ENCODE data around the gene DDX24.
A peak's percentile ranks its signal among the peaks of the same experiment; 100 is the strongest.

DDX24 gene

DNA sequence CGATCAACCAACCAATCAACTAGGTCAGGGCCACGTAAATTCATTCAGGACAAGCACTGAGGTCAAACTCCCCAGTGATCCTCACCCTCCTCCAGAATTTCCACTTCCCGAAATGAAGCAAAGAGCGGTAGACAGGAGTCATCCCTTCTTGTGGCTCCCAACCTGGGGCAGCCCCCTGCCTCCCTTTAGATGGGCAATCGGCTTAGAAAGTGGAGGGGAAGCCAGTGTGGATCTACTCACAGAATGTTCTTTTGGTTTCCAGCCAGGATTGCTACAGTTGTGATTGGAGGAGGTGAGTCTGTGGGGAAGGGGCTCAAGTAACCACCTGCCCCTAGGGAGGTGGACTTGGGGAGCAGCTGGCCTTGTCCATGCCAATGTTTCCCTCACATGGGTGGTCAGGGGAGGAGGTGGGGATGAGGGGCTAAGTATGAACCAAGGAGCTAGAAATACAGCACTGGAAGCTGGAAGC lies 33.6 kb upstream of the DDX24 start:
- no peak for DNase-seq

DNA sequence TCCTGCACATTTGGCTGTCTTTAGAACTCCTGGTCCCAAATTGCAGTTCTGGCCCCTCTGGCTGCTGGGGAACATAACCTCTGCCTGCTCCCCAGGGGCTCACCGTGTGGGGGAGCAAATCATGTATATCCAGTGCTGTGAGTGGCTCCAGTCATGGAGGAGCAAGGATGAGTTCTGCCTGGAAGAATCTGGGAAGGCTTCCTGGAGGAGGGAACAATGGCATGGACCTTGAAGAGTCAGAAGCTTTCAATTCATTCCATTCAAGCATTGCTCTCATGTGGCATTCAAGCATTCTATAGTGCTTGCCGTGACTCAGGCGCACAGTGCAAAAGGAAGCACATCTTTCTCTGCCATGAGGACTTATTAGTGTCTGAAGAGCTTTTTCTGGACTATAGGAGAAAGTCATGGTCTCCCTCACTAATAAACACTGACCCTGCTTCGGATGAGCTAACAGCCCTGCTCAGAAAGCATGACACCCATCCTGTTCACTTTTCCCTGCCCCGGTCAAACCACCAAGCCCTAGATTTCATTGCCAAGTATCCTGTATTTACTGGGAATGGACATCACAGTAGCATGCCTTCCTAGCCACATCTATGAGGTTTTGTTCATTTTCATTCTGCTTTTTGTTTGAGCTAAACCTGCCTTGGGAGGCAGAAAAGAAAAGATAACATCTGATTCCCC lies 33.0 kb upstream of the DDX24 start:
- no peak for DNase-seq

DNA sequence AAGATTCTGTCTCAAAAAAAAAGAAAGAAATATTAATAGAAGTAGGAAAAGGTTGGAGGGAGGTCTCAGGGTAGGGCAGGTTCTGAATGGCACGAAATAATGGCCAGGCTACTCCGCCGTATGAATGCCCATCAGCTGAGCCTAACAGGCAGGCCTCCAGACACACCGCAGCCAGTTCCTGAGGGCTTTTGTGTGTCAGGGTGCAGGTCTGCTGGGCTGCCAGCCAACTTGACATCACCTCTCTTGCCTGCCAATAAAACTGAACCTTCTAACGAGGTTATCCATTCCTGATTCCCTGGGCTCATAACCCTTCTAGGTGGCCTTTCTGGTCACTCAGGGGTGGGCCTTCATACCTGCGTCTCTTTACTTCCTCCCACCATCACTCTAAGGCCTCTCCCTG lies 32.5 kb upstream of the DDX24 start:
- no peak for DNase-seq

DNA sequence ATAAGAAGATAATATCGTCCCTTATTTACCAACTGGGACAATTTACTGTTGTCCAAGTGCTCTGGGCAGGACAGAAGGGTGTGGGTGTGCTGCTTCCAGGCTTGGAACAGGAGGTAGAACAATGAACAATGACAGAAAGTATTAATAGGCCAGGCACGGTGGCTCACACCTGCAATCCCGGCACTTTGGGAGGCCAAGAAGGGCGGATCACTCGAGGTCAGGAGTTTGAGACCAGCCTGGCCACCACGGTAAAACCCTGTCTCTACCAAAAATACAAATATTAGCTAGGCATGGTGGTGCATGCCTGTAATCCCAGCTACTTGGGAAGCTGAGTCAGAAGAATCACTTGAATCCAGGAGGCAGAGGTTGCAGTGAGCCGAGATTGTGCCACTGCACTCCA lies 32.1 kb upstream of the DDX24 start:
- DNase-seq = no peak

DNA sequence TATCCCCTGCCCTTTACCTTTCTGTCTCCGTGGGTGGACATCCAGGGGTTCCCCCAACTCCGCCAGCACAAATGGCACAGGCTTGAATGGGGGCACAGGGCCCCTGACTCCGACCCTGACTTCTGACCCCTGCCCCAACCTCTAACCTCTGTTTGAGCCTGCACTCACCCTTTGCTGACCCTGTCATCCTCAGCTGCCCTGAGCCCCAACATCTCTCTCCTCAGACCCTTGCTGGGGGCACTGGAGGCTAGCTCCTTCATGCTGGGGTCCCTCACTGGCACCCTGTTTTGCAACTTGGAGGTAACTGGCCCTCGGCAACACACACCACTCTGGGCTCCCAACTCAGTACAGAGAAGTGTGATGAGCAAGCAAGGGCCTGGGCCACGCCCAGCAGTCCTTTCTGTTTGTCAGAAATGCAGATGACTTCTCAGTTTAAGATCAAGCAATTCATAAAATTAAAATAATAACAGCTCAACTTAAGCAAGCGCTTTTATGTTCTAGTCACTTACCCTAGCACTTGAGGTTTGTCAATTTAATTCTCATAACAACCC lies 31.6 kb upstream of the DDX24 start:
- DNase-seq = no peak

DNA sequence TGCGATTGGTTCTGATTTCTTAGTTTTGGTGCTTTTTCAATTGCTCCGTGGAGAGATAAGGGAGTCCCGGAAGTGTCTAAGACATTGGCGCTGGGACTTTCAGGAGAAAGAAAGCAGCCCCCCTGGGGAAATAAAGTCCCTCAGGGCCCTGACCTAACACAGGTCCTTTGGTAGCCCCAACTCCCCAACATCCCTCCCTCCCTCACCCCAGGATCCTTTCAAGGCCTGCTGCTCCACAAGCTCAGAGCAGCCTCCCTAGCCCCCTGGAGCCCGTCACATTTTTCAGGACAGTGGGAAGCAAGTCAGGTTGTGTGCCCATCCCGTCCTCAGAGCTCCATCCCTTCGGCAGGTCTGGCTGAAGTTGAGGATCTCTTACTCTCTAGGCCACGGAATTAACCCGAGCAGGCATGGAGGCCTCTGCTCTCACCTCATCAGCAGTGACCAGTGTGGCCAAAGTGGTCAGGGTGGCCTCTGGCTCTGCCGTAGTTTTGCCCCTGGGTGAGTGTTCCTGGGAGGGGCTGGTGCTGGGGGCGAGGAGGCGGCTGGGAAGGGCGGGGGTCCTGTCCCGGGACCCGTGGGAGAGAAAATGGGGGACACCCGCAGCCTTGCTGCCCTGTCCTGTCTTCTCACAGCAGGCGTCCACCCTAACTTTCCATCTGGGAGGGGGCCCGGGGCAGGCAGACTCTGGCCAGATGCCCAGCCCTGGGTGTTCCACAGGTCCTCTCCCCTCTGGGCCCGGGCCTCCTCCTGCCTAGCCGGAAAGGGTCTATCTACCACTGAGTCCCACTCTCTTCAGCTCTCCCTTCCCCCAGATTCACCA lies 30.5 kb upstream of the DDX24 start:
- DNase-seq = no peak

DNA sequence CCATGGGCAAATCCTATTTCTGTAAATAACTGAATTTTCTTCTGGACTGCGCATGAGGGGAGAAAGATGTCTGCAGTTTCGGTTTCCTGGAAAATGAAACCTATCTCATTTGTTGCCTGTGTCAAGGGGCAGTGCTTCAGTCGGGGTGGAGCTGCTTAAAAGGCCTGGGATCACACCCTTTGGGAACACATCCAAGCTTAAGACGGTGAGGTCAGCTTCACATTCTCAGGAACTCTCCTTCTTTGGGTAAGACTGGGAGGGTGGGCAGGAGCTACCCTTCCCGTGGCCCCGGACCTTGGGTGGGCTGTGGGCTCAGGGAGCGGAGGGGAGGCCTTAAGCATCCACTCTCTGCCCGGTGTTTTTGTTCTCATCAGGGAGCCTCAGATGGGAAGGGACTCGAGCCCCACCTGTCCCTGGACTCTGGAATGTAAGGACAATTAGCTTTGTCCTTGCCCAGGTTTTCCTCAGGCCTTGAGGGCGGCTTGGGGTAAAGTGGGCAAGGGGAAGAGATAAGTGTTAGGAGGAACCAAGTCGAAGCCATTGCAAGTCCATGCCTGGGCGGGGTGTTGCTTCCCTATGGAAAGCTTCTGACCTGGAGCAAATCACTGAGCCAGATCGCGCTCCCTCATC lies 29.7 kb upstream of the DDX24 start, which contains the start of gene IFI27:
IFI27 (plus strand) TSS at position 185 of the 630 bp plus-strand sequence.
- no peak for DNase-seq

DNA sequence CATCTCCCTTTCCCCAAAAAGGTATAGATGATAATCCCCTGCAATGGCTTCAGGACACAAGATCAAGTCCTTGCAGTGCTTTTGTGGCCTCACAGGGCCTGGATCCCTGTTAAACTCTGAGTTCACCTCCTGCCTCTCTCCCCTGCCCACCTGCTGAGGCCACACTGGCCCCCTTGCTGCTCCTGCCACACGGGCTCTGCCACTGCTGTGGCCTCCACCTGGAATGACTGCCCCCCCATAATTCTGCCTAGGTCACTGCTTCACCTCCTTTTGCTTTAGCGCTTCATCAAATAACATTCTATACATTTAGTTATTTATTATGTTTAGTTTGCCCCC lies 28.9 kb upstream of the DDX24 start:
- no peak for DNase-seq

DNA sequence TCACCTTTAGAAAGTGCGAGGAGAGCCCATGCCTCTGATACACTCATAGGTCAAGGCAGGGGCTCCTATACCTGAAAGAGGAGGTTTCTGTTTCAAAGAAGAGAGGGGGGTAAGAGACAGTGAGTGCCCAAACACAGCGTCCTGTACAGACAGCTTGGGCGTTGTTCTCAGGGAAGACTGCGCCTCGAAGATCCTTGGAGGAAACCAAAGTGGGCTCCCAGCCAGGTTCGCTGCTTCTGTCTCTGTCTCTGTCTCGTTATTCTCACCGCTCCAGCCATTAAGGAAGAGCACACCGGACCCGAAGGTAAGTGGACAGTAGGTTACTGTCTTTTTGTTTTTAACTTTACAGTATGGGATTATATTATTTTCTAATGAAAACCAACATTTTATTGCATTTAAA lies 23.7 kb upstream of the DDX24 start:
- DNase-seq = no peak

DNA sequence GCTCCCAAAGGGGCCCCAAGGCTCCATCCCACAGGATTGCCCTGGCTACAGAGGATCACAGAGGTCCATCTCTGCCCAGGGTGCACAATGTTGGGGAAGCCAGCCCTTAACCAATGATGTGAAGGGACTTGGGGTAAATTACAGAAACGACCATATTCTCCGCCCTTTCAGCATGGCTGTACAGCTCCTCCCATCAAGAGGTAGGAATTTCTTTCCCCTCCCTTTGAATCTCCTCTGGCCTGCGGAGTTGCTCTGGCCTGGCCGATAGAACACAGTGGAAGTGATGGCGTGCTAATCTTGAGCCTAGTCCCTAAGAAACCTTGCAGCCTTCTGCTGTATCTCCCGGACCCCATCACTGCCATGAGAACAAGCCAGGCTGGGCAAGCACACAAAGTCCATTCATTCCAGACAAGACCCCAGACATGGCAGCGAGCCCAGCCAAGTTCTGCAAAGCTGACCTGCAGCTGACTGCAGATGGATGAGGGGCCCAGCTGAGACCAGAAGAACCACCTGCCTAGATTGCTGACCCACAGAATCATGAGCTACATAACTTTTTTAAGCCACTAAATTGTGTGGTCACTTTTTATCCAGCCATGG lies 22.6 kb upstream of the DDX24 start:
- no peak for DNase-seq

DNA sequence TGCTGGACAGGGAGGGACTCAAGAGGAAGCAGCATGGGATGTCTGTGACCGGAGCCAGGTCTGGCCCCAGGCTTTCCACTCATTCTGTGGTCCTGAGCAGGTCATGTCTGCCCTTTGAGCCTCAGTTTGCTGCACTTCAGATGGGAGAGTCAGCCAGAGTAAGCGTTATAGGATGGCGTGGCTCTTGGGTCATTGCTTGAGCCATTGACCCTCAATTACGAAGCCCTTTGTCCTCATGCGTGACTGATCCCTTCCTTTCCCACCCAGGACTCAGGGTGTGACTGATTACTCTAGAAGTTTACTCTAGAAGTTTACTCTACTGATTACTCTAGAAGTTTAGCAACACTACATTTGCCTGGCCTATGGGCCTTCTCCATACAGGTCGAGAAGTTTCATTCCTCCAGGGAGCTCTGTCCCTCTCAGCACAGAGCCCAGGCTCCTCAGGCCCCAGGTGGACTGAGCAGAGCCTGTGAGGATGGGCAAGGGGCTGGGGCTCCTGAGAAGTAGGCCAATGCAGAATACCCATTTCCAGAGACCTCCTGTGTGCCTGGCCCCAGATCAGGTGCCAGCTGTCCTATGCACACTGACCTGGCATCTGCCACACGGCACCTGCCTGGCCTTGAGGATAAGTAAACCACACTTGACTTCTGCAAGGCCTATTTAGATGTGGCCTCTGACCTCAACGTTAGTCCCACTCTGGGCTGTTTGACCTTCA lies 21.9 kb upstream of the DDX24 start:
- no peak for DNase-seq

DNA sequence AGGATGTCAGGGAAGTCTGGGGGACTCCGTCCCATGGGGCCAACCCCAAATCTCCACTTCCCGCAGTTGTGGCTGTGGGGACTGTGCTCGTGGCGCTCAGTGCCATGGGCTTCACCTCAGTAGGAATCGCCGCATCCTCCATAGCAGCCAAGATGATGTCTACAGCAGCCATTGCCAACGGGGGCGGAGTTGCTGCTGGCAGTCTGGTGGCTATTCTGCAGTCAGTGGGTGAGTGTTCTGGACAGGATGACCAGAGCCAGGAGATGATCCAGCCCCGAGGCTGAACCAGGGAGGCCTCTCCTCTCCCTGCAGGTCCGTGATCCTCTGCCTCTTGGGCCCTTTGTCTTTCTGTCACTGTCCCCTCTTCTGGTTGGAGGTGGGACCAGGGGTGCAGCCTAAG lies 20.7 kb upstream of the DDX24 start:
- no peak for DNase-seq

DNA sequence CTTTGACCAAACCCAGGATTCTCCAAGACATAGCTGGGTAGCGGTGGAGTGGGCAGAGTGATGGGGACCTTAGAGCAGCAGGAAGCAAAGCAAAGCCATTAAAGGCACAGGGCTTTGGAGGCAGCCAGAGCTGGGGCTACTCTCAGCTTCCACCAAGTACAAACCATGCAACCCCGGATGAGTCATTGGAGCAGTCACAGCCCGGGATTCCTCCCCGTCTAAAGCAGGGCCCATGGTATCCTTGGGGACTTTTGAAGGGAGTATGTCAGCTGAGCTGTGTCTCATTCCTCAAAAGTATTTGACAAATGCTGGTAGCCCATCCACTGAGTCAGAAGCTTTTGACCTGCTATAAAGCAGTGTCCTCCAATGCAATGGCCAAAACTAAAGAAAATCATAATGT lies 19.8 kb upstream of the DDX24 start:
- DNase-seq = no peak

DNA sequence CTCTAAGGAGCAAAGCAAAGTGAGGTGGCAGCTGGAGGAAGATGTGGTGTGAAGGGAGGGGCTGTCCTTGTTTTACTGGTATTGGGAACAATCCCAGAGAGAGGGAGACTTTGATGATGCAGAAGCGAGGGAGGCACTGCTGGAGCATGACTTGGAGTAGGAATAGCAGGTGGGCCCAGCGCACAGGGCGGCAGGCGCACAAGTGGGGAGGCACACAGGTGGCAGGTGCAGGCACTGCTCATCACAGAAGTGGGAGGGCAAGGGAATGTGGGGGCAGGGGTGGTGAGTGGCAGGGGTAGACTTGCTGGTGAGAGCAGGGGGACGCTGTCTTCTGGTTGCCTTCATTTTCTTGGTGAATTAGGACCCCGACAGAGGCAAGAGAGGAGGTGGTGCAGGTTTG lies 18.0 kb upstream of the DDX24 start:
- no peak for DNase-seq

DNA sequence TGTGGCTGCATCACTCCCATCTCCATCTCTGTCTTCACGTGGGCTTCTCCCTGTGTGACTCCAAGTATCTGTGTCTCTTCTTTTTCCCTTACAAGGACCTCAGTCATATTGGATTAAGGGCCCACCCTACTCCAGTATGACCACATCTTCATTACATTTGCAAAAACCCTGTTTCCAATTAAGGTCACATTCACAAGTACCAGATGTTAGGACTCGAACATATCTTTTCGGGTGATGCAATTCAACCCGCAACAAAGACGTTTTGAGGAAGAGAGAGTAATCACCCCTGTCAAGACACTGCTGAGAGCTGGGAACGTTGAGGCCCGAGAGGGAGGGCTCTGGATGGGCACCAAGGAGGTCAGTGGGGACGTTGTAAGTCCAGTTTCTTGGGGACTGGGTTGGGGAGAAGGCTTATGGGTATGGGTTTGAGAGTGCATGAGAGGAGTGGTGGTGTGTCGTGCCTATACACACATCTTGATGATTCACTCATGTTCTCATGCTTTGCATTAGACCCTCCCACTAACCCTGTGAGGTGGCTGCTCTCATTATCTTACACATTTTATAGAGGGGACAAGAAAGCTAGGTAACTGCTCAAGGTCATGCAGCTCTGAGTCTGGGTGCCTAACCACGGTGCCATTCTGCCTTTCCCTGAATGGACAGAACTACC lies 17.5 kb upstream of the DDX24 start:
- DNase-seq = no peak

DNA sequence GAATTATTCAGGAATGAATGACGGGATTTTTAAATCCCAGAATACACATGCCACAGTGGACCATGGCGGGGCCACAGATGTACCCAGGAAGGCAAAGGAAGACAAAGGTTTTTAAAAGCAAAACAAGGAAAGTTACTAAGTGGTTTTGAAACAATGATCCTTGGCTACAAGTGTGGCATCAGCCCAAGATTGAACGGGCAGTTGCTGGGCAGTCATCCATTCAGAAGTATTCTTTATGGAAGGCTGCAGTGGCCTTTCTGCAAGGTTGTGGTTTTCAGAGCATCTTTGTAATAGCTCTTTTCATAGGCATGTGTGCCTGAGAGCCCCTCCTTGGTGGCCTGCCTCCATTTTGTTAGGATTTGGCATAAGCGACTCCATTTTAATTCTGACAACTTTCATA lies 16.1 kb upstream of the DDX24 start:
- DNase-seq = no peak

DNA sequence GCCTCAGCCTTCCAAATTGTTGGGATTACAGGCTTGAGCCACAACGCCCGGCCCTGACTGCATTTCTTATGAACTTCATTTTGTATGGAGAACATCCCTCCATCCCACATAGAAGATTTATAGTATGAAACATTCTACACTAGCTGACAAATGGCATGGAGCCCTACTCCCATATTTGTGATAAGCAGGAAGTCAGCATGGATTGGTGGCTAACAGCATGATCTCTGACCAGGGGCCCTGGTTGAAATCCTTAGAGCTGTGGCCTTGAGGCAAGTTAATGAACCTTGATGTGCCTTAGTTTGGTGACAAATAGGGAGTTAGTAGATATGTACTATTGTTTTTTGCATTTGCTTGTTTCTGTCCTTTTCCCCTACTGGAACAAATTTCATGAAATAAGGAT lies 12.4 kb upstream of the DDX24 start:
- DNase-seq = no peak

DNA sequence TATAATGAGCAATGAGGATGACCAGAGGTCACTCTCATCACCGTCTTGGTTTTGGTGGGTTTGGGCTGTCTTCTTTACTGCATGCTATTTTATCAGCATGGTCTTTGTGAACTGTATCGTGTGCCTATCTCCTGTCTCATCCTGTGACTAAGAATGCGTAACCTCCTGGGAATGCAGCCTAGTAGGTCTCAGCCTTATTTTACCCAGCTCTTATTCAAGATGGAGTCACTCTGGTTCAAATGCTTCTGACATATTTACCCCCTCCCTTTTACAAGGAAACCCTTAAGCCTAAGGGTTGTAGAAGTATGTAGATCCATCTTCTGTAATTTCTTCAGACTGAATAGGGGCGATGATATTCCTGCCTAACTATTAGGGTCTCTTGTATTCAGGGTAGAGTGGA lies 8.5 kb upstream of the DDX24 start:
- DNase-seq = no peak

DNA sequence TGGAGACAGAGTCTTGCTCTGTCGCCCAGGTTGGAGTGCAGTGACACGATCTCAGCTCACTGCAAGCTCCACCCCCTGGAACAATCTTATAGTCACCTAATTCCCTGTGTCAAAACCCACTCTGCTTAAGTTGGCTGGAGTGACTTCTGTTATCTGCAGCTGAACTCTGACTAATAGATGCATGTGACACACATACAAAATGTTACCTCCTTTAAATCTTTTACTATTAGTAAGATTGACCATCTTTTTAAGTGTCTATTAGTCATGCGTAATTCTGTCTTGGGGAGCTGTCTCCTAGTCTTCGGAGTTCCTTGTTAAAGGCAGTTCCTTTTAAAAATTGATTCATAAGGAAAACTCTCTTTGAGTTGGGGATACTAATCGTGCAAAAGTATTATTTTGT lies 7.5 kb upstream of the DDX24 start:
- no peak for DNase-seq

DNA sequence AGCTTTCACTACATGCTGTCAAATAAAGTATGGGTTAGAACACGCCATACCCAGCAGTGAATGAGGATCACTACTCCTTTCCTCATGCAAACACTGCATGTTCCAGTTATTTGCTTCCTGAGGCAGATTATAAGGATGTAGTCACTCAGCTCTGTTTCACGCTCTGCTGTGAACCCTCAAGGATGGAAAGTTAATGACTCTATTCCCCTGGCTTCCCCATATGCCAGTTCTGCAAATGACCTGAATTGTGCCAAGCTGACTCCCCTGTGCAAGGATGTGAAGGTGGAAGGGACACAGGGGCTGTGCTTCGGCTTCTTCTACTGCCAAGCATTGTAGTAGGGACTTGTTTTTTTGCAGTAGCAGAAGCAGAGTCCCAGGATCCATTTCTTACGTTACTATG lies 6.9 kb upstream of the DDX24 start:
- no peak for DNase-seq

DNA sequence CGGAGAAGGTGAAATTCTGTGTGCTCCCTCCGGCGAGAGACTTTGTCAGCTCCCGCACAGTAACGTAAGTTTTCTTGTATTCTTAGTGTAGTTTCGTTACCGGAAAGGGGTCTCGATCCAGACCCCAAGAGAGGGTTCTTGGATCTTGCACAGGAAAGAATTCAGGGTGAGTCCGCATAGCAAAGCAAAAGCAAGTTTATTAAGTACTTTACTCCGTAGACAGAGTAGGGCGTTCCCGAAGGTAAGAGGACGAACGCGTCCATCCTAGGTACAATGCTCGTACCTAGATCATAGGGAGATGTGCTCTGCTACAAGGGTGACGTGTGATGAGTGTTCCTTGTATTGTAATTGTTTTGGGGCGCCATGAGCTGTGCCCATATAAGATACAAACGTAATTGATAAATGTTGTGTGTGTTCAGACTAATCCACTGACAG lies 401 bp upstream of the DDX24 start:
- DNase-seq = peak; percentile 38

All from COR-L47 (cell line).